Measurements from ENCODE around the gene EFCAB5. TPM values are rescaled to one million over a fixed set of nuclear protein-coding genes. Genes with fewer than 3 reads are reported as not detected.
"Not testable (repeated sequence)": the region's sequence is repeated elsewhere in the genome, so short reads cannot be mapped to it uniquely, and the experiment has no call there.

Gene EFCAB5
- total and polyA plus RNA-seq, 2 donors from 2014 or later: 1.4 TPM; not detected in 1

- intact Hi-C loops (cut with DNase I): no loop called here
- H3K4me3 ChIP-seq (ENCODE audit: low read length in 3 of 3): no peak overlapping the region
- H3K36me3 ChIP-seq (ENCODE audit: control insufficient read depth in 2 of 3, insufficient read depth in 3 of 3, low read length in 3 of 3): peaks cover 0 to 2% (median 0%) of the 10 kb centered on the region in 3 donors
- H3K9me3 ChIP-seq (ENCODE audit: control insufficient read depth in 2 of 3, insufficient read depth in 1 of 3, low read length in 3 of 3): no peaks in the 10 kb centered on the region
- DNase-seq (no peak), FAIRE-seq (no peak)
- TF ChIP-seq CTCF (IDR thresholded peaks at IDR 0.05; ENCODE audit: borderline replicate concordance, extremely low read depth, insufficient read depth): no peak
- H3K4me1 ChIP-seq (ENCODE audit: control insufficient read depth in 2 of 3, insufficient read depth in 2 of 3, low read depth in 1 of 3, low read length in 3 of 3): peaks cover 0 to 5% (median 0%) of the 10 kb centered on the region in 3 donors
- H3K9ac ChIP-seq (ENCODE audit: low read length in 3 of 3): no peak overlapping the region
- H3K27ac ChIP-seq (ENCODE audit: low read depth in 2 of 2, low read length in 2 of 2): no peak overlapping the region
- no peaks in the 10 kb centered on the region for H3K27me3 ChIP-seq (ENCODE audit: control insufficient read depth, insufficient read depth, low read length)
Measured at GRCh38 chr17:30137158-30137557, 195.7 kb downstream of the EFCAB5 start.

DNA sequence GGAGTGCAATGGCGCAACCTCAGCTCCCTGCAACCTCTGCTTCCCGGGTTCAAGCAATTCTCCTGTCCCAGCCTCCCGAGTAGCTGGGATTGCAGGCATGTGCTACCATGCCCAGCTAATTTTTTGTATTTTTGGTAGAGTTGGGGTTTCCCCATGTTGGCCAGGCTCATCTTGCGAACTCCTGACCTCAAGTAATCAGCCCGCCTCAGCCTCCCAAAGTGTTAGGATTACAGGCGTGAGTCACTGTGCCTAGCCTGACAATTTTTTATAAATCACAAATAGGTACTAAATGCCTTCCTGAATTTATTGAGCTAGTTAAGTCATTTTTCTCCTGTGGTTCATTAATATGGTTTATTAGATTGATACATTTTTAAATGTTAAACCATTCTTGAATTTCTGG lies 206.4 kb downstream of the EFCAB5 start:
- H3K27me3 ChIP-seq (ENCODE audit: control insufficient read depth, insufficient read depth, low read length); H3K4me1 ChIP-seq (ENCODE audit: control insufficient read depth in 2 of 3, insufficient read depth in 2 of 3, low read depth in 1 of 3, low read length in 3 of 3); H3K9ac ChIP-seq (ENCODE audit: low read length in 3 of 3); H3K4me3 ChIP-seq (ENCODE audit: low read length in 3 of 3); DNase-seq; H3K36me3 ChIP-seq (ENCODE audit: control insufficient read depth in 2 of 3, insufficient read depth in 3 of 3, low read length in 3 of 3); H3K9me3 ChIP-seq (ENCODE audit: control insufficient read depth in 2 of 3, insufficient read depth in 1 of 3, low read length in 3 of 3); H3K27ac ChIP-seq (ENCODE audit: low read depth in 2 of 2, low read length in 2 of 2); FAIRE-seq; intact Hi-C loops (cut with DNase I): not testable (repeated sequence)

DNA sequence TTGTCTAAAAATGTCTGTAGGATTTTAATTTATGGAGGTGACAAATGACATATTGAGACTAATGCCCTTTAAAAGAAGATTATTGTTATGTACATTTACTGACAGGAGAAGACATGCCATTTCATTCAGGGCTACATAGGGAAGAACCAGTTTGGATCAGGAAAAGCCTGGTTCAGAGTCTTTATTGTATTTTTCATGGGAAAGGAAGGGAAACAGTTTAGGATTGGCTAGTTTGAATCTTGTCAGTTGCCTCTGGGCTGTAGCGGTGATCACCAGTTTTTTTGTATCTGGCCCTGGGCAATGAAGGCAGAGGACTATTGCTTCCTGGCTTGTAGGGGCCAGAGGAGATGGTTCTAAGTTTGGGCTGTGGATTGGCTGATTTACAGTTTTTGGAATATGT lies 206.9 kb downstream of the EFCAB5 start:
- no peak for FAIRE-seq
- no peak for DNase-seq
- Histone ChIP-seq H3K4me3 (ENCODE audit: low read length in 3 of 3) (no peak overlapping the region), H3K27me3 (ENCODE audit: control insufficient read depth, insufficient read depth, low read length) (no peaks in the 10 kb centered on the region), H3K4me1 (ENCODE audit: control insufficient read depth in 2 of 3, insufficient read depth in 2 of 3, low read depth in 1 of 3, low read length in 3 of 3) (no peaks in the 10 kb centered on the region), H3K27ac (ENCODE audit: low read depth in 2 of 2, low read length in 2 of 2) (no peak overlapping the region), H3K9me3 (ENCODE audit: control insufficient read depth in 2 of 3, insufficient read depth in 1 of 3, low read length in 3 of 3) (no peaks in the 10 kb centered on the region), H3K9ac (ENCODE audit: low read length in 3 of 3) (no peak overlapping the region), H3K36me3 (ENCODE audit: control insufficient read depth in 2 of 3, insufficient read depth in 3 of 3, low read length in 3 of 3) (no peaks in the 10 kb centered on the region)
- intact Hi-C loops (cut with DNase I): no loop called here
- TF ChIP-seq CTCF (IDR thresholded peaks at IDR 0.05; ENCODE audit: borderline replicate concordance, extremely low read depth, insufficient read depth): no peak

DNA sequence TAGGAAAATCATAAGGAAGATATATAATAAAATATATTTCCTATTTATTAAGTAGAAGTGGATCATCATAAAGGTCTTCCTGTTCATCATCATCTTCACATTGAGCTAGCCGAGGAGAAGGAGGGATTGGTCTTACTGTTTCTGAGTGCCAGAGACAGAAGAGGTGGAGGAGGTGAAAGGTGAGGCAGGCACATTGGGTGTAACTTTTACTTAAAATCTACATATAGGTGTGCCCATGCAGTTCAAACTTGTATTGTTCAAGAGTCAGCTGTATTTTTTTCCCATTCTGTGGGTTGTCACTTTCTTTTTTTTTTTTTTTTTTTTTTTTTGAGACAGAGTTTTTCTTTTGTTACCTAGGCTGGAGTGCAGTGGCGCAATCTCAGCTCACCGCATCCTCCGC lies 210.0 kb downstream of the EFCAB5 start:
- Histone ChIP-seq H3K27me3 (ENCODE audit: control insufficient read depth, insufficient read depth, low read length) (no peaks in the 10 kb centered on the region), H3K4me1 (ENCODE audit: control insufficient read depth in 2 of 3, insufficient read depth in 2 of 3, low read depth in 1 of 3, low read length in 3 of 3) (no peaks in the 10 kb centered on the region), H3K4me3 (ENCODE audit: low read length in 3 of 3) (no peak overlapping the region), H3K9ac (ENCODE audit: low read length in 3 of 3) (no peak overlapping the region), H3K27ac (ENCODE audit: low read depth in 2 of 2, low read length in 2 of 2) (no peak overlapping the region), H3K36me3 (ENCODE audit: control insufficient read depth in 2 of 3, insufficient read depth in 3 of 3, low read length in 3 of 3) (peaks cover 0 to 2% (median 0%) of the 10 kb centered on the region in 3 donors), H3K9me3 (ENCODE audit: control insufficient read depth in 2 of 3, insufficient read depth in 1 of 3, low read length in 3 of 3) (no peaks in the 10 kb centered on the region)
- no peak for DNase-seq
- no peak for TF ChIP-seq CTCF (IDR thresholded peaks at IDR 0.05; ENCODE audit: borderline replicate concordance, extremely low read depth, insufficient read depth)
- no peak for FAIRE-seq
- intact Hi-C loops (cut with DNase I): no loop called here
